ENCODE data around the gene TEDC2. TPM values are rescaled to one million over a fixed set of nuclear protein-coding genes. Genes with fewer than 3 reads are reported as not detected.
A peak's percentile ranks its signal among the peaks of the same experiment; 100 is the strongest.

TEDC2 gene, protein sequence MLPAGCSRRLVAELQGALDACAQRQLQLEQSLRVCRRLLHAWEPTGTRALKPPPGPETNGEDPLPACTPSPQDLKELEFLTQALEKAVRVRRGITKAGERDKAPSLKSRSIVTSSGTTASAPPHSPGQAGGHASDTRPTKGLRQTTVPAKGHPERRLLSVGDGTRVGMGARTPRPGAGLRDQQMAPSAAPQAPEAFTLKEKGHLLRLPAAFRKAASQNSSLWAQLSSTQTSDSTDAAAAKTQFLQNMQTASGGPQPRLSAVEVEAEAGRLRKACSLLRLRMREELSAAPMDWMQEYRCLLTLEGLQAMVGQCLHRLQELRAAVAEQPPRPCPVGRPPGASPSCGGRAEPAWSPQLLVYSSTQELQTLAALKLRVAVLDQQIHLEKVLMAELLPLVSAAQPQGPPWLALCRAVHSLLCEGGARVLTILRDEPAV
- total RNA-seq = under 1 TPM in 2 of 4 donors, not detected in 2; 0.33 to 0.91 TPM

GRCh38 chr16:2459647-2460390 lies at the start of gene TEDC2:
Gene TEDC2, plus strand, starts transcription at chr16:2460109. Its CDS starts 36 bp downstream, at chr16:2460145.
- no peaks in the 10 kb centered on the region for H3K9me3 ChIP-seq
- H3K4me3 ChIP-seq = peak within 1 kb of the TSS; percentile 56 to 64 (median 60)
- intact Hi-C loops (cut with DNase I; ENCODE audit: low total_unique reads) (loop anchor here (2.0 to 5.0 kb wide), 2 partner anchors 31 to 37 kb away; partner anchors contain the start of gene CCNF), in situ Hi-C loops (cut with MboI; ENCODE audit: low sequenced_read_pairs in 4 of 4) (no loop called here)
- TF ChIP-seq, protein P1, sequence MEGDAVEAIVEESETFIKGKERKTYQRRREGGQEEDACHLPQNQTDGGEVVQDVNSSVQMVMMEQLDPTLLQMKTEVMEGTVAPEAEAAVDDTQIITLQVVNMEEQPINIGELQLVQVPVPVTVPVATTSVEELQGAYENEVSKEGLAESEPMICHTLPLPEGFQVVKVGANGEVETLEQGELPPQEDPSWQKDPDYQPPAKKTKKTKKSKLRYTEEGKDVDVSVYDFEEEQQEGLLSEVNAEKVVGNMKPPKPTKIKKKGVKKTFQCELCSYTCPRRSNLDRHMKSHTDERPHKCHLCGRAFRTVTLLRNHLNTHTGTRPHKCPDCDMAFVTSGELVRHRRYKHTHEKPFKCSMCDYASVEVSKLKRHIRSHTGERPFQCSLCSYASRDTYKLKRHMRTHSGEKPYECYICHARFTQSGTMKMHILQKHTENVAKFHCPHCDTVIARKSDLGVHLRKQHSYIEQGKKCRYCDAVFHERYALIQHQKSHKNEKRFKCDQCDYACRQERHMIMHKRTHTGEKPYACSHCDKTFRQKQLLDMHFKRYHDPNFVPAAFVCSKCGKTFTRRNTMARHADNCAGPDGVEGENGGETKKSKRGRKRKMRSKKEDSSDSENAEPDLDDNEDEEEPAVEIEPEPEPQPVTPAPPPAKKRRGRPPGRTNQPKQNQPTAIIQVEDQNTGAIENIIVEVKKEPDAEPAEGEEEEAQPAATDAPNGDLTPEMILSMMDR (IDR thresholded peaks at IDR 0.05 in 4 of 5, conservative IDR thresholded peaks at IDR 0.05 in 1 of 5) = no peak
- TF ChIP-seq POLR2A (IDR thresholded peaks at IDR 0.05) = no peak
- peak within 1 kb of the TSS; percentile 53 to 73 (median 68) for H3K27ac ChIP-seq
- H3K4me1 ChIP-seq = peaks cover 4 to 13% of the 10 kb centered on the region in 2 donors
- H3K27me3 ChIP-seq = no peaks in the 10 kb centered on the region
- ATAC-seq (peak; percentile 96 to 97), DNase-seq (peak; percentile 90 to 95)
- H3K36me3 ChIP-seq = no peaks in the 10 kb centered on the region

GRCh38 chr16:2415085-2415484 lies 44.8 kb upstream of the TEDC2 start:
- intact Hi-C loops (cut with DNase I; ENCODE audit: low total_unique reads) (no loop called here), in situ Hi-C loops (cut with MboI; ENCODE audit: low sequenced_read_pairs in 4 of 4) (no loop called here)
- Histone ChIP-seq H3K36me3 (no peaks in the 10 kb centered on the region), H3K27ac (no peak overlapping the region), H3K9me3 (no peaks in the 10 kb centered on the region), H3K4me3 (no peak overlapping the region), H3K4me1 (no peaks in the 10 kb centered on the region), H3K27me3 (peaks cover 0 to 5% (median 5%) of the 10 kb centered on the region in 3 donors)
- no peak for TF ChIP-seq POLR2A (IDR thresholded peaks at IDR 0.05)
- TF ChIP-seq, protein P1 (IDR thresholded peaks at IDR 0.05 in 4 of 5, conservative IDR thresholded peaks at IDR 0.05 in 1 of 5) = no peak
- DNase-seq (no peak), ATAC-seq (no peak)

DNA sequence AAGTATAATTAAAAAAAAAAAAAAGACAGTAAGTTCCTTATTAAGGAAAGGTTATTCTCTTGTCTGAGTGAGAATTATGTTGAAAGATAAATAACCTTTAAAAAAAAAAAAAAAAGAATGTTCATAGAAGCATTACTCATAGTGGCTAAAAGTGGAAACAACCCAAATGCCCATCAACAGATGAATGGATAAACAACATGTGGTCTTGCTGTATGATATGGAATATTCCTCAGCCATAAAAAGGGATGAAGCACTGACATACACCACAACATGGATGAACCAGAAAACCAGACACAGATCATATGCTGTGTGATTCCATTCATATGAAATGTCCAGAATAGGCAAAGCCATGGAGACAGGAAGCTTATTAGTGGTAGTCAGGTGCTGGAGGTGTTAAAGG lies 39.9 kb upstream of the TEDC2 start:
- Histone ChIP-seq H3K27ac (no peak overlapping the region), H3K36me3 (no peaks in the 10 kb centered on the region), H3K4me1 (no peaks in the 10 kb centered on the region), H3K27me3 (peaks cover 0 to 5% (median 4%) of the 10 kb centered on the region in 3 donors), H3K9me3 (no peaks in the 10 kb centered on the region), H3K4me3 (no peak overlapping the region)
- intact Hi-C loops (cut with DNase I; ENCODE audit: low total_unique reads) (loop anchor here (10.0 kb wide), 1 partner anchor 65 kb away; no protein-coding TSS in a partner anchor), in situ Hi-C loops (cut with MboI; ENCODE audit: low sequenced_read_pairs in 4 of 4) (no loop called here)
- ATAC-seq (no peak), DNase-seq (no peak)
- TF ChIP-seq, protein P1 (IDR thresholded peaks at IDR 0.05 in 4 of 5, conservative IDR thresholded peaks at IDR 0.05 in 1 of 5) = no peak
- TF ChIP-seq POLR2A (IDR thresholded peaks at IDR 0.05) = no peak

DNA sequence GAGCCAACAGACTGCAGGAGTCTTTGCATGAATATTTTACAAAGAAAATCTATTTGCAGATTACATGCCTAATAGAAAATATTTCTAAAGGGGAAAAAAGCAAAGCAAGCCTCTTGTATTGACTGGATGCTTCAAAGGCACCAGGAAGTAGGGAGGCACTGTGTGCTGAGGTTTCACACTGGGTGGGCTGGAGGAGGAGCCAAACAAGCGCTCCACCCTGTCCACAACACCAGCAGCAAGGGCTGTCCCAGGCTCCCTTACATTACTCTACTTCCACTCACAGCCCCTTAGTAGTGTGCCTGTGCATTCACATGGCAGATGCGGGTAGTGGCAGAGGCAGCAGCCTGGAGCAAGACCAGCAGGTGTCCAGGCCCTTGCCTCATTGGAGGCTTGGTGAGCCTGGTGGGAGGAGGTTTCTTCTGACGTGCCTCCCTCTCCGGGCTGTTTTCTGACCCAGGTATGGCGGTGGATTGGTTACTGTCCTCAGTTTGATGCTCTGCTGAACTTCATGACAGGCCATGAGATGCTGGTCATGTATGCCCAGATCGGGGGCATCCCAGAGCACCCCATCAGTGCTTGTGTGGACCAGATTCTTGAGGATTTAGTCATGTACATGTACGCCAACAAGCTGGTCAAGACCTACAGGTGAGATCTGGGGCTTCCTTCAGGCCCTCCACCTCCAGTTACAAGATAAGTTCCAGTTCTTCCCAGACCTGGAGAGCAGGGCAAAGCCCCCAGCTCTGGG lies 37.6 kb upstream of the TEDC2 start:
- intact Hi-C loops (cut with DNase I; ENCODE audit: low total_unique reads) = loop anchor here (10.0 kb wide), 1 partner anchor 63 kb away; no protein-coding TSS in a partner anchor
- H3K27me3 ChIP-seq = no peaks in the 10 kb centered on the region
- no peak overlapping the region for H3K4me3 ChIP-seq
- ATAC-seq (no peak), DNase-seq (no peak)
- H3K36me3 ChIP-seq = no peaks in the 10 kb centered on the region
- H3K9me3 ChIP-seq = no peaks in the 10 kb centered on the region
- no peak overlapping the region for H3K27ac ChIP-seq
- in situ Hi-C loops (cut with MboI; ENCODE audit: low sequenced_read_pairs in 4 of 4) = no loop called here
- TF ChIP-seq, protein P1 (IDR thresholded peaks at IDR 0.05 in 4 of 5, conservative IDR thresholded peaks at IDR 0.05 in 1 of 5) = no peak
- TF ChIP-seq POLR2A (IDR thresholded peaks at IDR 0.05) = no peak
- H3K4me1 ChIP-seq = no peaks in the 10 kb centered on the region

Data from gastrocnemius medialis (tissue), 4 donors.